ENCODE data around the gene NPHP3.
"Not testable (repeated sequence)": the region's sequence is repeated elsewhere in the genome, so short reads cannot be mapped to it uniquely, and the experiment has no call there.

Gene NPHP3, protein sequence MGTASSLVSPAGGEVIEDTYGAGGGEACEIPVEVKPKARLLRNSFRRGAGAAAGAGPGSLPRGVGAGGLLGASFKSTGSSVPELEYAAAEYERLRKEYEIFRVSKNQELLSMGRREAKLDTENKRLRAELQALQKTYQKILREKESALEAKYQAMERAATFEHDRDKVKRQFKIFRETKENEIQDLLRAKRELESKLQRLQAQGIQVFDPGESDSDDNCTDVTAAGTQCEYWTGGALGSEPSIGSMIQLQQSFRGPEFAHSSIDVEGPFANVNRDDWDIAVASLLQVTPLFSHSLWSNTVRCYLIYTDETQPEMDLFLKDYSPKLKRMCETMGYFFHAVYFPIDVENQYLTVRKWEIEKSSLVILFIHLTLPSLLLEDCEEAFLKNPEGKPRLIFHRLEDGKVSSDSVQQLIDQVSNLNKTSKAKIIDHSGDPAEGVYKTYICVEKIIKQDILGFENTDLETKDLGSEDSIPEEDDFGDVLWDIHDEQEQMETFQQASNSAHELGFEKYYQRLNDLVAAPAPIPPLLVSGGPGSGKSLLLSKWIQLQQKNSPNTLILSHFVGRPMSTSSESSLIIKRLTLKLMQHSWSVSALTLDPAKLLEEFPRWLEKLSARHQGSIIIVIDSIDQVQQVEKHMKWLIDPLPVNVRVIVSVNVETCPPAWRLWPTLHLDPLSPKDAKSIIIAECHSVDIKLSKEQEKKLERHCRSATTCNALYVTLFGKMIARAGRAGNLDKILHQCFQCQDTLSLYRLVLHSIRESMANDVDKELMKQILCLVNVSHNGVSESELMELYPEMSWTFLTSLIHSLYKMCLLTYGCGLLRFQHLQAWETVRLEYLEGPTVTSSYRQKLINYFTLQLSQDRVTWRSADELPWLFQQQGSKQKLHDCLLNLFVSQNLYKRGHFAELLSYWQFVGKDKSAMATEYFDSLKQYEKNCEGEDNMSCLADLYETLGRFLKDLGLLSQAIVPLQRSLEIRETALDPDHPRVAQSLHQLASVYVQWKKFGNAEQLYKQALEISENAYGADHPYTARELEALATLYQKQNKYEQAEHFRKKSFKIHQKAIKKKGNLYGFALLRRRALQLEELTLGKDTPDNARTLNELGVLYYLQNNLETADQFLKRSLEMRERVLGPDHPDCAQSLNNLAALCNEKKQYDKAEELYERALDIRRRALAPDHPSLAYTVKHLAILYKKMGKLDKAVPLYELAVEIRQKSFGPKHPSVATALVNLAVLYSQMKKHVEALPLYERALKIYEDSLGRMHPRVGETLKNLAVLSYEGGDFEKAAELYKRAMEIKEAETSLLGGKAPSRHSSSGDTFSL (N-terminal part only)

DNA sequence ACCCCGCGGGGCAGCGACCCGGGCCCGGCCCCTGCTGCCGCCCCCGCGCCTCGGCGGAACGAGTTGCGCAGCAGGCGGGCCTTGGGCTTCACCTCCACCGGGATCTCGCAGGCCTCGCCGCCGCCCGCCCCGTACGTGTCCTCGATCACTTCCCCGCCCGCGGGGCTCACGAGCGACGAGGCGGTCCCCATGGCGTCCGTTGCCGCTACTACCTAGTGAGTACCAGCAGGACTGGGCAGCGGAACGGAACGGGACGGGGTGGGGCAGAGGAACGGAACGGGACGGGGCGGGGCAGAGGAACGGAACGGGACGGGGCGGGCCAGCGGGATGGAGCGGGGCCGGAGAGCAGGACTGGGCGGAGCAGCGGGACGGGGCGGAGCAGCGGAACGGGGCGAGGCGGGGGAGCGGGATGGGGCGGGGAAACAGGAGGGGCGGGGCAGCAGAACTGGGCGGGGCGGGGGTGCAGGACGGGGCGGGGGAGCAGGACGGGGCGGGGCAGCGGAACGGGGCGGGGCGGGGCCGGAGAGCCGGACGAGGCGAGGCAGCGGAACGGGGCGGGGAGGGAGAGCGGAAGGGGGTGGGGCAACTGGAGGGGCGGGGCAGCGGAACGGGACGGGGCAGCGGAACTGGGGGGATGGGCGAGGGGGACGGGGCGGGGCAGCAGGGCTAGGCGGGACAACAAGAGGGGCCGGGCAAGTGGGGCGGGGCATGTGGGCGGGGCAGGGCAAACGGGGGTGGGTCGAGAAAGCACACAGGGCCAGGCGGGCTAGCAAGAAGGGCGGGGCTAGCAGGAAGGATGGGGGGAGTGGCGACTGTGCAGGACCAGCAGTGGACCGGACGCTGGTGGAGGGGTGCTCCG lies at the start of gene NPHP3:
TSS of gene NPHP3 (minus strand) at position 245 of the 859 bp plus-strand sequence. CDS start at position 191, 54 bp downstream.
- TF ChIP-seq, protein P1, sequence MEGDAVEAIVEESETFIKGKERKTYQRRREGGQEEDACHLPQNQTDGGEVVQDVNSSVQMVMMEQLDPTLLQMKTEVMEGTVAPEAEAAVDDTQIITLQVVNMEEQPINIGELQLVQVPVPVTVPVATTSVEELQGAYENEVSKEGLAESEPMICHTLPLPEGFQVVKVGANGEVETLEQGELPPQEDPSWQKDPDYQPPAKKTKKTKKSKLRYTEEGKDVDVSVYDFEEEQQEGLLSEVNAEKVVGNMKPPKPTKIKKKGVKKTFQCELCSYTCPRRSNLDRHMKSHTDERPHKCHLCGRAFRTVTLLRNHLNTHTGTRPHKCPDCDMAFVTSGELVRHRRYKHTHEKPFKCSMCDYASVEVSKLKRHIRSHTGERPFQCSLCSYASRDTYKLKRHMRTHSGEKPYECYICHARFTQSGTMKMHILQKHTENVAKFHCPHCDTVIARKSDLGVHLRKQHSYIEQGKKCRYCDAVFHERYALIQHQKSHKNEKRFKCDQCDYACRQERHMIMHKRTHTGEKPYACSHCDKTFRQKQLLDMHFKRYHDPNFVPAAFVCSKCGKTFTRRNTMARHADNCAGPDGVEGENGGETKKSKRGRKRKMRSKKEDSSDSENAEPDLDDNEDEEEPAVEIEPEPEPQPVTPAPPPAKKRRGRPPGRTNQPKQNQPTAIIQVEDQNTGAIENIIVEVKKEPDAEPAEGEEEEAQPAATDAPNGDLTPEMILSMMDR (IDR thresholded peaks at IDR 0.05; ENCODE audit: low read depth, low read length), result no peak
- DNase-seq (ENCODE audit: low read depth in 2 of 2), result peak; percentile 97 to 99
- H3K4me3 ChIP-seq (replicated peaks in 1 of 2; ENCODE audit: low read depth in 2 of 2, low read length in 2 of 2), result peak within 1 kb of the TSS; percentile 76 to 84

DNA sequence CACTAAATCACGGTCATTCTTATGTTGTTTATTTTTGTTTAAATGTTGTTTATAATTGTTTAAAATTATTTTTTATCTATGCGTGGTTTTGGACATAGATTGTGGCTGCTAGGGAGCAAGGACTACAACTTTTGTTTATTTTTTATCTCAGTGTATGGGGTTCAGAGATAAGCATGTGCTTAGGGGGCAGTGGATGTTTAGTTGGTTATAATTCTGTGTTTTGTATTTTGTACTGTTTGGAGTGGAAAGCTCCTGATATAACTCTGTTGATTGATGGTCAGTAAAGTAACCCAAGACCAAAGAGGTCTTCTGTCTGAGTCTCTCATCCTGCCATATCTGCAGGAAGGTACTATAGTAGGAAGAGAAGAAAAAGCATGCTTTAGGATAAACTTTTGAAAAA lies 36.5 kb upstream of the NPHP3 start:
- H3K4me3 ChIP-seq (replicated peaks in 1 of 2; ENCODE audit: low read depth in 2 of 2, low read length in 2 of 2), result no peak overlapping the region
- DNase-seq (ENCODE audit: low read depth in 2 of 2), result no peak
- TF ChIP-seq, protein P1 (IDR thresholded peaks at IDR 0.05; ENCODE audit: low read depth, low read length), result no peak

DNA sequence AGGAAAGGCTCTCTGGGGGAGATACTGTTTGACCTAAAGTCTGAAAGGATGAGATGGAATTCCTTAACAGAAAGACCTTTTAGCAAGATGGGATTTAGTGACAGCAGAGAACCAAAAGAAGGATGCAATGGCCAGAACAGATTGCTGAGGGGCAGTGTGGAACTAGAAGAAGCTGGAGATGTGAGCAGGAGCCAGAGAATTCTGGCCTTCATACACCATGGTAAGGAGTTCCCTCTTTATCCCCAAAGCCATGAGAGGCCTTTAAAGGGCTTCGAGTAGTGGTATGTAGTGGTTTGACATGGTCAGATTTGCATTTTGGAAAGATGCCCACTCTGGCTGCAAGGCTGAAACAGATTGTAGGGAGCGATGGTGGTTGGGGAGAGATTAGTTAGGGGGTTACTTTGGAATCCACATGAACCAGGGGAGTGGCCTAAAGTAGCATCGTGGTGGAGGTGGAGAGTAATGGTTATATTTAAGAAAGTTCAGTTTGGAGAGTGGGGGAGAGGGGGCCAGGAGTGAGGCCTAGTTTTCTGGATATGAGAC lies 34.0 kb upstream of the NPHP3 start:
- no peak overlapping the region for H3K4me3 ChIP-seq (replicated peaks in 1 of 2; ENCODE audit: low read depth in 2 of 2, low read length in 2 of 2)
- peak in 1 of 2 donors; percentile 2 for DNase-seq (ENCODE audit: low read depth in 2 of 2)
- TF ChIP-seq, protein P1 (IDR thresholded peaks at IDR 0.05; ENCODE audit: low read depth, low read length), result no peak

DNA sequence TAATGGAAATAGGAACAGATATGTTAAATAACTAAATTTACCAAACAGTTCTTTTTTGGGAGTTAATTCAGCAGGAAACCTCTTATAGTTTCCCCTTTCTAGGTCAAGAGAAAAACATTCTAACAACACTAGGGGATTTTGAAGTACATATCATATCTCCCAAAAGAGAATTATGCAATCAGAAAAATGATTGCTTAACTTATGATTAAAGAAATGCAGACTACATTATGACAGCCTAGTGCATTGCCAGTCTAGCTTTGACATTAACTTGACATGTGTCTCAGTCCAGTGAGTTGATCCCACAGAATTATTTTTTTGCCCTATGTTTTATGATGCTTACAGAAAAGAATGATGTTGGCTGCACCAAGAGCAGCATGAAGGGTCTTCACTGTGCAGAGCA lies 31.7 kb upstream of the NPHP3 start:
- TF ChIP-seq, protein P1 (IDR thresholded peaks at IDR 0.05; ENCODE audit: low read depth, low read length), result no peak
- no peak for DNase-seq (ENCODE audit: low read depth in 2 of 2)
- H3K4me3 ChIP-seq (replicated peaks in 1 of 2; ENCODE audit: low read depth in 2 of 2, low read length in 2 of 2), result no peak overlapping the region

DNA sequence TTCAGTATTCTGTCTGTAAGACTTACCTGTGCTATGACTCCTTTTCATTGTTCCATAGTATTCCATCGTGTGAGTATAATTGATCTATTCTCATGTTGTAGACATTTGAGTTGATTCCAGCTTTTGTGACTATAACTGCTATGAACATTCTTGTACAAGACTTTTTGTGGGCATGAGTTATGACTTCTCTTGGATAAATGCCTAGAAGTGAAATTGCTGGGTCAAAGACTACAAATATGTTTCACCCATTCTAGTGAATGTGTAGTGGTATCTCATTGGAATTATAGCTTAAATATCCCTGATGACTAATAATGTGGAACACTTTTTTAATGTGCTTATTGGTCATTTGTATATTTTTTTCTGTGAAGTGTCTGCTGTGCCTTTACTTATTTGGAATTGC lies 27.6 kb upstream of the NPHP3 start:
- DNase-seq (ENCODE audit: low read depth in 2 of 2), result peak; percentile 21 to 24
- TF ChIP-seq, protein P1 (IDR thresholded peaks at IDR 0.05; ENCODE audit: low read depth, low read length), result no peak
- H3K4me3 ChIP-seq (replicated peaks in 1 of 2; ENCODE audit: low read depth in 2 of 2, low read length in 2 of 2), result no peak overlapping the region

DNA sequence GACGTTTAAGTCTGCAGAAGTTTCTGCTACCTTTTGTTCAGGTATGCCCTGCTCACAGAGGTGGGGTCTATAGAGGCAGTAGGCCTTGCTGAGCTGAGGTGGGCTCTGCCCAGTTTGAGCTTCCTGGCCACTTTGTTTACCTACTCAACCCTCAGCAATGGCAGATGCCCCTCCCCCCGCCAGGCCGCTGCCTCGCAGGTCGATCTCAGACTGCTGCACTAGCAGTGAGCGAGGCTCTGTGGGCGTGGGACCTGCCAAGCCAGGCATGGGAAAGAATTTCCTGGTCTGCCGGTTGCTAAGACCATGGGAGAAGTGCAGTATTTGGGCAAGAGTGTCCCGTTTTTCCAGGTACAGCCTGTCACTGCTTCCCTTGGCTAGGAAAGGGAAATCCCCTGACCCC lies 24.5 kb upstream of the NPHP3 start:
- not testable (repeated sequence) for DNase-seq (ENCODE audit: low read depth in 2 of 2); H3K4me3 ChIP-seq (replicated peaks in 1 of 2; ENCODE audit: low read depth in 2 of 2, low read length in 2 of 2)
